RKO (cell line): ENCODE measurements around the gene FER.
"Not testable (repeated sequence)": the region's sequence is repeated elsewhere in the genome, so short reads cannot be mapped to it uniquely, and the experiment has no call there.

Experiments used
- DNase-seq: peaks from one replicate; pipeline ENCODE4 v3.0.0-alpha.2; 2016; ENCODE audit warnings: low spot score

Gene FER

DNA sequence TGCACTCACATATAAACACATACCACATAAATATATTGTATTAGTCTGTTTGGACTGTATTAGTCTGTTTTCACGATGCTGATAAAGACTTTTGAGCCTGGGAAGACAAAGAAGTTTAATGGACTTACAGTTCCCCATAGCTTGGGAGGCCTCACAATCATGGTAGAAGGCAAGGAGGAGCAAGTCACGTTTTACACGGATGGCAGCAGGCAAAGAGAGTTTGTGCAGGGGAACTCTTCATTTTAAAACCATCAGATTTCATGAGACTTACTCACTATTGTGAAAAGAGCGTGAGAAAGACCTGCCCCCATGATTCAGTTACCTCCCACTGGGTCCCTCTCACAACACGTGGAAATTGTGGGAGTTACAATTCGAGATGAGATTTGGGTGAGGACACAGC, 133.4 kb downstream of the FER start:
- DNase-seq: no peak

DNA sequence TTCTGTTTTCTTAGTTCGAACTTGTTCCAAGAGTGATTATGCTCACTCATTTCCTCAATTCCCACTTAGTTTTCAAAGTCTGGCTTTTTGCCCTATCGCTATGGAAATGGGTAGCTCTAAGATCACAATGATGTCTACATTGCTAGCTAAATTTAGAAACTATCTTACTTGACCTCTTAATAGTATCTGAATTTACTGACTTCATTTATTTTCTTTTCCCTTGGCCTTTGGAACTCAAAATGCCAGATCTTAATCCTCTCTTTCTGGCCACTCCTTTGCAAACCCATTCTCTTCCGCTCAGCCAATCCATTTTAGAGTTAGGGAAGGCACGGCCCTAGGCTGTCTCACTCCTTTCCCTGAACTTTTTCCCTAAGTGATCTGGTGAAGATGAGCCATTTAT, 137.0 kb downstream of the FER start:
- DNase-seq: no peak

DNA sequence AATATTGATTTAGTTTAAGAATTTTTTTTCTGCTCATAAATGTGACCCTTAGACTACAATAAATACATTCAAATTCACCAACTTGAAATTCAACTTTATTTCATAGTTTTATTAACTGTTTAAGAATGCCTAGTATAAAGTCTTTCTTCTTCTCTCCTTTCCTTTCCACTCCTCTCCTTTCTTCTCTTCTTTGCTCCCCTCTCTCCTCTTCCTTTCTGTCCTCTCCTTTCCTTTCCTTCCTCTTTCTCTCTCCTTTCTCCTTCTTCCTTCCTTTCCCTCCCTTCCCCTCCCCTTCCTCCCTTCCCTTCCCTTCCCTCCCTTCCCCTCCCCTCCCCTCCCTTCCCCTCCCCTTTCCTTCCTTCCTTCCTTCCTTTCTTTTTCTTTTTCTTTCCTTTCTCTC, 150.6 kb downstream of the FER start:
- DNase-seq: no peak

DNA sequence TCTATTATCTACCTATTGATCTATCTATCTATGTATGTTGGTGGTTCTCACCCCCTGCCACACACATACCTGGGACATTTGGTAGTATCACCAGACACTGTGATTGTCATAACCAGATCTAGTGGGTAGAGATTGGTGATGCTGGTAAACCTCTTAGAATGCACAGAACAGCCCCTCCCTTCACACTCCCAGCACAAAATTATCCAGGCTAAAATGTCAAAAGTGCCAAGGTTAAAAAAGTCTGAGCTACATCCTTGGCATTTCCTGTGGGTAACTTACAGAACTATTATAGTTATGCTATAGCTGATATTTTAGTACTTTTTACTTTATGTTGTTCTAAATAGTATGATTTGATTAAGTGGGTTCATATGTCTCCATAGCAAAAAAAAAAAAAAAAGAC, 151.0 kb downstream of the FER start:
- DNase-seq: no peak

DNA sequence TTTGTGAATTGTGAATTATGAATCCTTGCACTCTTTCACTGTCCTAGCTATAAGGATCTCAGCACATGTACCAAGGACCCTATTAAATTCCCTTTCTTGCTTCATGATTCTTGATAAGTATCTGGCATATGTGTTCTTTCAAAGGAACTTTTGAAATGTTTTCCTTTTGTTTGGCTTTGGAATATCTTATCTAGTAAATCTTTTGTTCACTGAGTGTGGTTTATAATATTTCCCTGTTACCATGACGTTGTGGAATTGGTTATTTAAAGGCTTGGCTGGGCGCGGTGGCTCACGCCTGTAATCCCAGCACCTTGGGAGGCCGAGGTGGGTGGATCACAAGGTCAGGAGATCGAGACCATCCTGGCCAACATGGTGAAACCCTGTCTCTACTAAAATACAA, 151.5 kb downstream of the FER start:
- not testable (repeated sequence) for DNase-seq

DNA sequence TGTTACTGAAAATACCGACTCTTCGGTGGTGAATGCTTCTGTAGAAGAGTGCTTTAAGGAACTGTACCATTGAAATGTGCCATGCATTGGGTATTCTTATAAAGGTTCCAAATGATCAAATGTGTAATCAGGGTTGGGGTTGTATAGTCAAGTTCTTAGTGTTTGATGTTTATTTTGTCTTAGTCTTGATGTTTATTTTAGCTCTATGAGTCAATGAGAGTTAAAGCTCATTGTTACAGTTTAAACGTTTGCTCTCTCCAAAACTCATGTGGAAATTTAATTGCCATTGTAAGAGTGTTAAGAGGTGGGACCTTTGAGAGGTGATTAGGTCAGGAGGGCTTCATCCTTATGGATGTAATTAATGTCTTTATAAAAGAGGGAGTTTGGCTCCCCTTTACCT, 153.0 kb downstream of the FER start:
- no peak for DNase-seq

DNA sequence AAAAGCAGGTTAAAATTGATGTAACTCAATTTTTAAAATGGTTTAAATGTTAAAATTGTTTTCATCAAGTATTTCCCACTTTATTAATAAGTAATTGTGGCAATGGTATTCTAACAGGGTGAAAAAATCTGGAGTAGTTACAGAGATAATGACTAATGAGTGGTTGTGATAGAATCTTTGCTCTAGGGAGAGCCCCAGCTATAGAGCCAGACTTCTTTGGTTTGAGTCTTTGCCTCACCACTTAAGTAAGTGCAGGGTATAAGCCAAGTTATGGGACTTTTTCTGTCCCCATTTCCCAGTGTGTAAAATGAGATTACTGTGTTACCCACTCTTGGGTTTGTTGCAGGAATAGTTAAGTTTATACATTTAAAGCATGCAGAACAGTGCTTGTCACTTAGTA, 158.1 kb downstream of the FER start:
- no peak for DNase-seq

DNA sequence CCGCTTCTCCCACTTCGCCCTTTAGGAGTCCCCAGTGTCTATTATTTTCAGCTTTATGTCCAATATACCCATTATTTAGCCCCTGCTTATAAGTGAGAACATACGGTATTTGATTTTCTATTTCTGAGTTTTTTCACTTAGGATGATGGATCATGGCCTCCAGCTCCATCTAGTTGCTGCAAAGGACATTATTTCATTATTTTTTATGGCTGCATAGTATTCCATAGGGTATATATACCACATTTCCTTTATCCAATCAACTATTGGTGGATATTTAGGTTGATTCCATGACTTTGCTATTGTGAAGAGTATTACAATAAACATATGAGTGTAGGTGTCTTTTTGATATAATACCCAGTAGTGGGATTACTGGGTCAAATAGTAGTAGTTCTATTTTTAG, 162.9 kb downstream of the FER start:
- no peak for DNase-seq

DNA sequence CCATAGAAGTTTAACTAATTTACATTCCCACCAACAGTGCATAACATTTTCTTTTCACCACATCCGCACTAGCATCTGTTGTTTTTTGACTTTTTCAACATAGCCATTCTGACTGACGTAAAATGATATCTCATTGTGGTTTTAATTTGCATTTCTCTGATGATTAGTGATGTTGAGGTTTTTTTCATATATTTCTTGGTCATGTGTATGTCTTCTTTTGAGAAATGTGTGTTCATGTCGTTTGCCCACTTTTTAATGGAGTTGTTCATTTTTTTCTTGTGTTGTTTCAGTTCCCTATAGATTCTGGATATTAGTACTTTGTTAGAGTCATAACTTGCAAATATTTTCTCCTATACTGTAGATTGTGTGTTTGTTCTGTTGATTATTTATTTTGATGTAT, 163.4 kb downstream of the FER start:
- DNase-seq: no peak

DNA sequence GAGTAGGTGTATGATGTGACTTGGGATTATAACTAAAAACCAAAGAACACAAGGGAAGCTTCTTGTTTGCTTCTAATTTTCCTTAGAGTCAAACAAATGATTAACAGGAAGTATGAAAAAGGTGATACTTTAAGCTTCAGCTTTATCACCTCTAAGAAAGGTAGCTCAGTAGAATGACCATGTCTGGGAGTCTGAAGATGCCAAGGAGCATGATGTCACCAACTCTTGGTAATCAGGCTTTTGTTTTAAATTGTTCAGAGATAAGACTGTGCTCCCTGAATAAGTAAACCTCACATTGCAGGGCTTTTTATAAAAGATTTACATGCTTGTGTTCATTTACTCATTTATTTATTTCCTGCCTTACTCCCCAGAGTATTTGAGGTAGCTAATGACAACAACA, 169.9 kb downstream of the FER start:
- DNase-seq: no peak

DNA sequence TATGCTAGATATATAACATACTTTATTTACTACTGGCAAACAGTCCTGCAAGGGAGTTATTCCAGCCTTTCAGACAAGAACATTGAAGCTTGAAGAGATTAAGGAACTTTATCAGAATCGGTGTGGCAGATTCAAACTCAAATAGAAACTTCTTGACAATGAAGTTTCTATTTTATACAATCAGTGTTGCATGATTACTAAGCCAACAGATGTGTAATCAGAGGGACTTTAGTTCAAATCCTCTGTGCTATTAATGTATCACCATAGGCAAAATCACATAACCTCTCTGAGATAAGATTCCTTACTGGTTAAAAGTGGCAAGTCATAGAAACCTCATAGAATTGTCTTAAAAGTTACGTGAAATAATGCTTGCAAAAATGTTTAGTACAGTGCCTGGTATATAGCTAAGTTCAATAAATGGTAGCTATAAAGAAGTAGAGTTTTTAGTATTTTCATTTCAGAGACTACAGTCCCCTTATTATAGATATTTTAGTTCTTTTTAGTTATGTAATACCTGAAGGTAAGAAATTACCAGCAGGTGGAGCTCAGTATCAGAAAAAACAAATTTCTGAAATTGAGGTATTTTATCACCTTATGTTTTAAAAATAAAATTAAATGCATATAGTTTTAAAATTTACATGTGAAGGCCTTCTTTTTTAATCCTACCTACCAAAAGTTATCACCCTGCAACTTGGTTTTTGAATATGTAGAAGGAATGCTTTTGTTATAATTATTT, 172.1 kb downstream of the FER start:
- peak; percentile 12 for DNase-seq

DNA sequence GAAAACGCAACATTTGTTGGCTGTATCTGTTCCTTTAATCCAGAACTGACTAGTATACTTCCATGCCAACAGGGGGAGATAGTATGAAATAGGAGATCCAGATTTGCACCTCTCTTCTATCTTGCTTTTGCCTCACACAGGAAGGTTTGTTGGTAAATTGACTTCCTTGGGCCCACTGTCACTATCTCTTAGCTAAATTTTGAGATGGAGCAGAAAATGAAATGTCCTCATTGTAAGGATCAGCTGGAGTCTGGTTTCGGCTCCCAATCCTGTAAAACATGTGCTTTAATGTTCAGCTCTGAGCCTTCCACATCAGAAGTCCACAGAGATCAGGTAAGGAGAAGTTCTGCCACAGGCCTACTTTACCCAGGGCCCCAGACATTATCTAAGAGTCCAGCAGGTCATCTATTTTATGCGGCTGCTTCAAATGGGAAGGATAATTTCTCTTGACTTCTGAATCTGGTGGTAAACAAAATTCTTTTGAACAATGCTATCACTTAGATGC, 176.8 kb downstream of the FER start:
- peak; percentile 31 for DNase-seq

DNA sequence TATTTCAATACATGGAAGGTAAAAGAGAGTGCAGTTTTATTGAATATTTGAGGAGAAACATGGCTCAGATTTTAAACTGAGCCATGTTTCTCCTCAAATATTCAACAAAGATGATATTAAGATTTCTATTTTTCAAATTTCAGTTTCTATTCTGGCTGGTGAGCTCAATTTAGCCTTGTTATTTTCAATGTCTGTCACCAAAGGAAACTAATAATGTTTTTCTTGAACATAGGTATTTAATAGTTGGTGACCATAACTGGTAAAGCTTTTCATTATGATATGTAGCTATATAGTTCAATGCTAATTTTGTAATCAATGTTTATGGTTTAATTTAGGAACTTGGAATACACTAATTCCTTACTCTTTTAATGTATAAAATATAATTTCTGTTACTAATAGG, 177.4 kb downstream of the FER start:
- DNase-seq: no peak

DNA sequence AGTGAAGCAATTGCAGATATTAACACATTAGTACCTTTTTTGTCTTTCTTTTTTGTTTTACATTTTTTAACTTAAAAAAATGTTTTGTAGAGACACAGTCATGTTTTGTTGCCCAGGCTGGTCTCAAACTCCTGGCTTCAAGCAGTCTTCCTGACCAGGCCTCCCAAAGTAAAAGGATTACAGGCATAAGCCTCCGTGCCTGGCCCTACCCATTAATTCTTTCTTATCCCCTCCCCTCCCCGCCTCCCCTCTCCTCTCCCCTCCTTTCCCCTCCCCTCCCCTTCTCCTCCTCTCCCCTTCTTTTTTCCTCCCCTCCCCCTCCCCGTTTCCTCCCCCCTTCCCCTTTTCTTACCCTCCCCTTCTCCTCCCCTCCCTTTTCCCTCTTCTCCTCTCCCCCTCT, 182.4 kb downstream of the FER start:
- no peak for DNase-seq

DNA sequence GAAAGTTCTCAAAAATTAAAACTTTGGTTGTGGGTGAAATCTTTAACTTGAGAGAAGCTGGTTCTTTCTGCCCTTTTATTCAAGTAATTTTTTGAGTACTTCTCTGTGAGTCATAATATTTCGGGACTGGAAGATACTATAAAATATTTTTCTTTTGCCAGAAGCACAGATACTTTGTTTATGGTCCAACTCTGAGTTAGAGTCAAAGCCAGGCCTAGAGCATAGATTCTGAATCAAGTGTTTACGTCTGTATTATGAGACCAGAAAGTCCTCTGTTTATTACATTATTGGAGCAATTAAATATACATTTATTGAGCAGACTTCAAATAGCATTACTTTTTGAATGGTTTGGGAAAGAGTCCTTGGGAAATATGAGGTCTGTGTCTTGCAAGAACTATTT, 187.9 kb downstream of the FER start:
- no peak for DNase-seq

DNA sequence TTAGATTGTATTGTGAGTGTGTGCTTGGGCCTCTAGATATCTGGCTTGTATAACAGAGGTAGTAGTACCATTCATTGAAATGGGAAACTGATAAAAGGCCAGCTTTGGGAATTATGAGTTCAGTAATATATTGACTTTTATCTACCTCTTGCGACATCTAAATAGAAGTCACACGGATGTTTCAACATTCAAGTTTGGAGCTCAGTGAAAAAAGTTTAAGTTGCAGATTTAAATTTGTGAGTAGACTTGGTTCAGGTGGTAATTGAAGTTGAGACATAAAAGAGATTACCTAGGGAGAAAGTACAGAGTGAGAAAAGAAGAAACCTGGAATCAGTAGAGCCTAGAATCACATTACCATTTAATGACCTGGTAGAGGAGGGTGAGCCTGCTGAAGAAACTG, 189.5 kb downstream of the FER start:
- no peak for DNase-seq

DNA sequence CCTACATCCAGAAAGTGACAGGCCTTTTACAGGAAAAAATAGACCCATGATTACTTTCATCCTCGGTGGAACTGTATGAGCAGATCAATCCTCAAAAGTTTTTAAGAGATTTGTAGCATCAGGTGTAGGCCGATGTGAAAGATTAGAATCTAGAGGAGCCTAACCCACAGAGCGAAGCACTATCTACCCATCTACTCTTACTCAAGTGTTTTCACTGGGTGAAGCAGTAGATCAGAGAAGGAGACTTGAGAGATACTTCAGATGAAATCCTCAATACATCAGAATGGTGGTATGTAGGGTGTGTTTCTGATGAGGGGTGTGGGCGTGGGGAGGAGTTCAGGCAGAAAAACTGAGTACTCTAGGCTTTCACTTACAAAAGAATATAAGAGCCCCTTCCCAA, 192.8 kb downstream of the FER start:
- no peak for DNase-seq

DNA sequence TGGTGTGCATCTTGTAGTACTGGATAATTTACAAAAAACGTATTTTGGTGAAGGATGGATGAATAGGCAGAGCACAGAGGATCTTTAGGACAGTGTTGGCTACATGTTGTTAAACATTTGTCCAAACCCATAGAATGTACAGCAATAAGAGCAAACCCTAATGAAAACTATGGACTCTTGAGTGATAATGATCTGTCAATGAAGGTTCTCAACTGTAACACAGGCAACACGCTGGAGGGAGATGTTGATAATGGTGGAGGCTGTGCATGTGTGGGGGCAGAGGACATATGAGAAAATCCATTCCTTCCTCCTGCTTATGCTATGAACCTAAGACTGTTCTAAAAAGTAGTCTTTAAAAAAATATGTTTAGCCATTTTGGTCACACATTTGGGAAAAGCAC, 194.0 kb downstream of the FER start:
- no peak for DNase-seq

DNA sequence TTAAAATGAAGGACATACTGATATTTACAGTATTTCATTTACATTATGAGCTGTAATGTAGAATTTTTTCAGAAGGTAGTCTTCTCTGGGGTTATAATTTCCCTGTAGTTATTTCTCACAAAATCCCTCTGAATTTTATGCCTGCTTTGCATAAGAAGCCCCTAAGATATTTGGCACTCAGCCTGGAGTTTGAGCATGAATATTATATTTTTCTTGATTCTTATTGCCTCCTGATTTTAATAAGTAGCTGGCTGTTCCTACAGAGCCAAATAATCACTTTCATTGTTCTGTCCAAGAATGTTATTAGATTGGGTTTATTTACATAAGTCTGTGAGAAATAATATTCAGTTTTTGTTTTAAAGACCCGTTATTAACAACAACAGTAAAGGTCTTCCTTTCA, 195.0 kb downstream of the FER start:
- DNase-seq: no peak

DNA sequence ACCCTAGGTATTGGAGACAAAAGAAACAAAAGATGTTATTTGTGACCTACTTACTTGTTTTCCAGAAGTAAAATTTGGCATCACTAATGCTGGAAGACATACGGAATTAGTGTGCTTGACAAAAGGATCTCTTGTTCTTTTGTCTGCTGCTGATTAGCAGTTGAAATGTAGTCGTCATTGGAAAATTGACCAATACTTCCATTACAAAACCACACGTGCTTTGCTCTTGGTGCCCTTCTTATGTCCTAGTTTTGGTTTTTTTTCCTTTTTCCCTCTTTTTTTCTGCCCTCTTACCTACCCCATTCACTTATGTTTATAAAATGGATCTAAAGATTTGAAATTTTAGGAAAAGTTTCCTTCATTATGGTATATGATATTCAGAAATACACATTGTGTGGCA, 197.4 kb downstream of the FER start:
- no peak for DNase-seq

DNA sequence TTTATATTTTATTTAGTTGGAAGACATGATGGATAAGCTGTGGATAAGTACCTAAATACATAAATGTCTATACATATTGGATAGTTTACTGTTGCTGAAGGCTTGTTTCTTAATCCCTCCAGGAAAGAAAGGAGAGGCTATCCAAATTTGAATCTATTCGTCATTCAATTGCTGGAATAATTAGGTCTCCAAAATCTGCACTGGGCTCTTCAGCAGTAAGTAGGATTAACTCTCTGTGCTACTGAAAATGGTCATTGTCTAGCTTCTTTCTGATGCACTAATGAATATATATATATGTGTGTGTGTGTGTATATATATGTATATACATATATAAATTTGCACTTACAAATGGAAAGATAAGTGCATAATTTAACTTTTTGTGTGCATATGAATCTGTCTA, 198.3 kb downstream of the FER start:
- DNase-seq: no peak

DNA sequence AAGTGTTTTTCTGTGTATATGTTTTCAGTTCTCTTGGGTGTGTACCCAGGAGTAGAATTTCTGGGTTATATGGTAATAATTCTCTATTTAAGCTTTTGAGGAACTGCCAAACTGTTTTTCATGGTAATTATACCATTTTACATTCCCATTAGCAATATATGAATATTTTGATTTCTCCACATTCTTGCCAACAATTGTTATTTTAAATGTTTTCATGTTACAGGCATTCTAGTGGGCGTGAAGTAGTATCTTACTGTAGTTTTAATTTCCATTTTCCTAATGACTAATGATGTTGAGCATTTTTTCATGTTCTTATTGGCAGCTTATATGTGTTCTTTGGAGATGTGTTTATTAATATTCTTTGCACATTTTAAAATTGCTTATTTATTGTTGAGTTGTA, 199.5 kb downstream of the FER start:
- DNase-seq: no peak

DNA sequence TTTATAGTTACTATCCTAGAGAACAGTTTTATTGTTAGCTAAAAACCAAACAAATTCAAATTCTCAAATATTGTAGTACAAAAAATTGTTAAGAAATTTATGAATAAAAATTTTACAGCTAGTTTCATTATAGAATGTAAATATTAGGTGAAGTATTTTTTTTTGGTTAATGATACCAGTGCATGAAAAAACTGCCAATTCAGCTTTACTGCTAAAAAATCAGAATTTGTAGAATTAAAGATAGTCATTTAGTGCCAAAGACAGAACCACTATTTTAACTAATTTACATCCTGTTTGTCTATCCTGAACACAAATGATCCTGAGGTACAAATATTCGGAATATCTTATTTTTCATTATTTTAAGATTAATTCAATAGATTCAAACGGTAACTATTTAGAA, 202.6 kb downstream of the FER start:
- DNase-seq: no peak

DNA sequence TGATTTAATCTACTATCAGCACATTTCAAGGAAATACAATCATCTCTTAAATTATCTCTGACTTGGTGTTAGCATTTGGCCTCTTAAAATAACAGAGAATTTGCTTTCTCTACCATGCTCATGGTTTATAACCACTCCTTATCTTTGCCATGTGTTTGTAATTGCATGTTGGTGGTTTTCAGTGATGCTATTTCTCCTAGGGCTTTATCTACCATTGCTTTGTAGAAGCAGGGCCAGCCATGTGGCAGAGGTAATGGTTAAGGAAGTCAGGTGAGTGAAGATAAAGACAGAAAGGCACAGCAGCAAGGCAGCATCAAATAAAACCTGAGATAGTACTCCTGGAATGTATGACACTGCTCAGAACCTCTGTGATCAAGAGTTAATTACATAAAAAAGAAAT, 206.2 kb downstream of the FER start:
- DNase-seq: no peak

DNA sequence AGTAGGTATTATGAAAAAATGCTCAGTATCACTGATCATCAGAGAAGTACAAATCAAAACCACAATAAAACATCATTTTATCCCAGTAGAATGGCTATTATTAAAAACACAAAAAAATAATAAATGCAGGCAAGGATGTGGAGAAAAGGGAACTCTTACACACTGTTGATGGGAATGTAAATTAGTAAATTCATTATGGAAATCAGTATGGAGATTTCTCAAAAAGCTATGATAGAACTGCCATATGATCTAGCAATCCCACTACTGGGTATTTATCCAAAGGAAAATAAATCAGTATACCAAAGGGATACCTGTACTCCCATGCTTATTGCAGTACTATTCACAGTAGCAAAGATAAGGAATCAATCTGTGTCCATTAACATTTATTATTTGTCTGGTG, 209.6 kb downstream of the FER start:
- no peak for DNase-seq
